ENCODE data around the gene MAGEB5.

The MAGEB5 gene

GRCh38 chrX:26254436-26254835, 38.5 kb downstream of the MAGEB5 start:
- DNase-seq (ENCODE audit: extremely low read depth, low read depth): no peak
- no peak for TF ChIP-seq CTCF (IDR thresholded peaks at IDR 0.05; ENCODE audit: low read depth, low read length)

- no peak for TF ChIP-seq CTCF (IDR thresholded peaks at IDR 0.05; ENCODE audit: low read depth, low read length)
- DNase-seq (ENCODE audit: extremely low read depth, low read depth): no peak
Observed at GRCh38 chrX:26262121-26262523, 46.2 kb downstream of the MAGEB5 start.
